Body of pancreas (tissue), 4 donors: ENCODE measurements around the gene OAS1.
"Not testable (repeated sequence)": the region's sequence is repeated elsewhere in the genome, so short reads cannot be mapped to it uniquely, and the experiment has no call there.

Experiments used
- CTCF ChIP-seq, 7 experiments: fragments of 450-650 bp in 4 of 7; fragments of 200-600 bp in 3 of 7; sonication (generic) in 3 of 7; IDR thresholded peaks; one replicate each; pipeline ENCODE4 v1.5.1; 2016 to 2019; ENCODE audit warnings: antibody characterized with exemption in 7 of 7
- POLR2A ChIP-seq, 3 donors: fragments of 450-650 bp; IDR thresholded peaks; one replicate each; pipeline ENCODE4 v1.6.1; 2016; ENCODE audit warnings: antibody characterized with exemption in 3 of 3, mild to moderate bottlenecking in 2 of 3

DNA sequence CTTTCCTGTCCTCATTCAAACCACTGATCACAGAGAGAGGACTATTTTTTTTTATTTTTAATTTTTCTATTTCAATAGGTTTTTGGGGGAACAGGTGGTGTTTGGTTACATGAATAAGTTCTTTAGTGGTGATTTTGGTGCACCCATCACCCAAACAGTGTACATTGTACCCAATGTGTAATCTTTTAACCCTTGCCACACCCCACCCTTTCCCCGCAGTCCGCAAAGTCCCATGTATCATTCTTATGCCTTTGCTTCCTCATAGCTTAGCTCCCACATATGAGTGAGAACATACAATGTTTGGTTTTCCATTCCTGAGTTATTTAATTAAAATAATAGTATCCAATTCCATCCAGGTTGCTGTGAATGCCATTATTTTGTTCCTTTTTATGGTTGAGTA lies 7.1 kb downstream of the OAS1 start:
- not testable (repeated sequence) for TF ChIP-seq POLR2A, CTCF (IDR thresholded peaks at IDR 0.05)
